HepG2 (cell line): ENCODE measurements around the gene CD101. TPM values are rescaled to one million over a fixed set of nuclear protein-coding genes. Genes with fewer than 3 reads are reported as not detected.

Source experiments
- ATAC-seq: fragments of 200-7000 bp; cut with Tn5 transposase; 3 replicates; pipeline ENCODE4 v1.9.1; 2020; ENCODE audit warnings: mild to moderate bottlenecking, moderate library complexity
- BruUV-seq: library from RNA; stranded (reverse); fragments of 400-500 nt; replicated peaks from 2 replicates; lab custom pipeline; 2021; lab: Mats Ljungman, UMichigan
- CTCF ChIA-PET: fragments of 300-600 bp; formaldehyde crosslinking; extraction: SDS; loops from one replicate; lab custom pipeline; 2021; ENCODE audit warnings: low total read pairs, inconsistent platforms, low intra/inter-chr PET ratio; lab: Yijun Ruan, JAX
- POLR2A ChIA-PET: fragments of 350-600 bp; sonication (Branson Sonifier 250); formaldehyde crosslinking; loops from one replicate; lab custom pipeline; 2020; ENCODE audit warnings: antibody characterized with exemption, inconsistent platforms; lab: Yijun Ruan, JAX
- DNase-seq: peaks from one replicate; pipeline ENCODE4 v3.0.0-alpha.2; 2015; ENCODE audit warnings: low spot score
- FAIRE-seq: peaks from 3 replicates; lab custom pipeline; 2011; peaks lifted over from hg19 to GRCh38; lab: Jason Lieb, UNC
- H2AFZ ChIP-seq: one replicate; pipeline ENCODE4 v1.6.1; 2011; ENCODE audit warnings: low read length, inconsistent platforms
- H3K27ac ChIP-seq: fragments of 300-600 bp; 3 replicates; pipeline ENCODE4 v1.8.0; 2011; ENCODE audit warnings: mixed run types, mild to moderate bottlenecking, mixed read lengths, low read length, inconsistent platforms; ENCODE audit not compliant: insufficient read depth; ENCODE audit errors: extremely low read length
- H3K27me3 ChIP-seq, 2 experiments: fragments of 200-600 bp in 1 of 2; 2 replicates in 1 of 2; 3 replicates in 1 of 2; pipeline versions ENCODE4 v1.6.0 to v1.8.0; 2011; ENCODE audit warnings: low read length in 2 of 2, mild to moderate bottlenecking in 2 of 2, moderate library complexity in 2 of 2, inconsistent platforms in 1 of 2; ENCODE audit not compliant: insufficient read depth in 2 of 2, control insufficient read depth in 1 of 2
- H3K36me3 ChIP-seq, 2 experiments: fragments of 200-600 bp in 1 of 2; replicated peaks in 1 of 2; 2 replicates in 1 of 2; 3 replicates in 1 of 2; pipeline versions ENCODE4 v1.5.1 to v1.8.0; 2011; ENCODE audit warnings: low read length in 2 of 2, inconsistent platforms in 1 of 2; ENCODE audit not compliant: insufficient read depth in 2 of 2, control insufficient read depth in 1 of 2
- H3K4me1 ChIP-seq: 2 replicates; pipeline ENCODE4 v1.5.1; 2012; ENCODE audit warnings: low read length, inconsistent platforms; ENCODE audit not compliant: insufficient read depth
- H3K4me2 ChIP-seq: 2 replicates; pipeline ENCODE4 v1.6.0; 2011; ENCODE audit warnings: low read depth, low read length, inconsistent platforms
- H3K4me3 ChIP-seq, 3 experiments: fragments of 200-600 bp in 1 of 3; sonication (generic), shearing (Covaris generic) in 1 of 3; replicated peaks in 1 of 3; 2 replicates each; pipeline ENCODE4 v1.5.1; 2011 to 2016; ENCODE audit warnings: low read length in 3 of 3, inconsistent platforms in 2 of 3, low read depth in 2 of 3, mild to moderate bottlenecking in 2 of 3, control low read depth in 1 of 3, mixed read lengths in 1 of 3; ENCODE audit not compliant: insufficient read depth in 1 of 3
- H3K79me2 ChIP-seq: one replicate; pipeline ENCODE4 v1.6.1; 2011; ENCODE audit warnings: low read length, inconsistent platforms; ENCODE audit not compliant: insufficient read depth
- H3K9ac ChIP-seq: 2 replicates; pipeline ENCODE4 v1.6.0; 2011; ENCODE audit warnings: mild to moderate bottlenecking, low read depth, low read length, inconsistent platforms; ENCODE audit not compliant: insufficient read depth
- H3K9me3 ChIP-seq: 2 replicates; pipeline ENCODE4 v1.5.1; 2012; ENCODE audit warnings: mild to moderate bottlenecking, low read length
- H4K20me1 ChIP-seq: 2 replicates; pipeline ENCODE4 v1.6.0; 2011; ENCODE audit warnings: inconsistent platforms, mild to moderate bottlenecking, low read length, moderate library complexity; ENCODE audit not compliant: insufficient read depth
- FOSL2 ChIP-seq: sonication (generic); formaldehyde crosslinking; IDR thresholded peaks from 2 replicates; pipeline ENCODE4 v1.4.0; 2020; ENCODE audit warnings: missing genetic modification reagents
- HOXD1 ChIP-seq: sonication (generic); formaldehyde crosslinking; IDR thresholded peaks from 2 replicates; pipeline ENCODE4 v1.5.0; 2020; ENCODE audit warnings: missing genetic modification reagents
- MTF1 ChIP-seq: sonication (generic); formaldehyde crosslinking; IDR thresholded peaks from 2 replicates; pipeline ENCODE4 v1.5.0; 2020; ENCODE audit warnings: missing genetic modification reagents
- NR3C1 ChIP-seq: sonication (generic); formaldehyde crosslinking; IDR thresholded peaks from 2 replicates; pipeline ENCODE4 v1.4.0; 2020; ENCODE audit warnings: missing genetic modification reagents
- SMAD3 ChIP-seq: sonication (generic); formaldehyde crosslinking; IDR thresholded peaks from 2 replicates; pipeline ENCODE4 v1.4.0; 2020; ENCODE audit warnings: missing genetic modification reagents
- SP140L ChIP-seq: sonication (generic); formaldehyde crosslinking; IDR thresholded peaks from 2 replicates; pipeline ENCODE4 v1.4.0; 2020; ENCODE audit warnings: missing genetic modification reagents, borderline replicate concordance
- SP5 ChIP-seq: IDR thresholded peaks from 2 replicates; pipeline ENCODE4 v1.6.1; 2016; ENCODE audit warnings: low read depth, borderline replicate concordance
- TEAD3 ChIP-seq: optimal IDR thresholded peaks from 2 replicates; pipeline ENCODE3; 2016; ENCODE audit warnings: borderline replicate concordance
- TFAP4 ChIP-seq: sonication (generic); IDR thresholded peaks from 2 replicates; pipeline ENCODE4 v1.6.1; 2016; ENCODE audit warnings: low read depth, borderline replicate concordance
- ZFP36 ChIP-seq: fragments of 150-350 bp; IDR thresholded peaks from 2 replicates; pipeline ENCODE4 v1.6.1; 2018; ENCODE audit warnings: borderline replicate concordance, low read length, low read depth; ENCODE audit not compliant: partially characterized antibody
- ZNF34 ChIP-seq: sonication (generic); formaldehyde crosslinking; IDR thresholded peaks from 2 replicates; pipeline ENCODE4 v1.4.0; 2020; ENCODE audit warnings: mild to moderate bottlenecking, missing genetic modification reagents, borderline replicate concordance
- ZNF567 ChIP-seq: sonication (generic); formaldehyde crosslinking; IDR thresholded peaks from 2 replicates; pipeline ENCODE4 v1.8.1; 2023; ENCODE audit warnings: mild to moderate bottlenecking, missing genetic modification reagents, borderline replicate concordance
- ZNF652 ChIP-seq: IDR thresholded peaks from 2 replicates; pipeline ENCODE4 v1.6.1; 2016; ENCODE audit warnings: low read depth, borderline replicate concordance
- ZNF660 ChIP-seq: sonication (generic); formaldehyde crosslinking; IDR thresholded peaks from 2 replicates; pipeline ENCODE4 v1.5.1; 2020; ENCODE audit warnings: mild to moderate bottlenecking, low read depth, missing genetic modification reagents, borderline replicate concordance
- ZNF776 ChIP-seq: sonication (generic); formaldehyde crosslinking; IDR thresholded peaks from 2 replicates; pipeline ENCODE4 v1.4.0; 2020; ENCODE audit warnings: mild to moderate bottlenecking, missing genetic modification reagents
- WGBS: methylation state at CpG from one replicate; pipeline ENCODE4 v1.1.6; 2017; ENCODE audit warnings: low lambda C conversion rate; 5-methylcytosine and 5-hydroxymethylcytosine counted together
- in situ Hi-C: cut with HindIII; loops from 2 replicates; pipeline ENCODE4 v1.10.0; 2017; ENCODE audit warnings: low pct_unique_long_range_greater_than_20kb; ENCODE audit not compliant: extremely low pct_ligation_motif_present
- intact Hi-C: fragments of 100-400 bp; cut with micrococcal nuclease; formaldehyde crosslinking; loops from one replicate; pipeline ENCODE4 v1.10.0; 2022; ENCODE audit not compliant: unreplicated experiment
- polyA plus RNA-seq, 8 experiments: library from polyadenylated mRNA; depleted of rRNA in 3 of 8; stranded (reverse) in 7 of 8; unstranded in 1 of 8; fragments of >200 nt; fragmentation: Illumina TruSeq in 4 of 8; extraction: Trizol in 4 of 8; gene quantifications; 2 replicates each; pipeline versions ENCODE4 v1.2.1 to v1.2.3, GENCODE V29; 2011 to 2016; ENCODE audit warnings: low read depth in 4 of 8, missing spikeins in 1 of 8, mixed read lengths in 1 of 8; ENCODE audit not compliant: insufficient read depth in 1 of 8
- total RNA-seq, 5 experiments: library from RNA; depleted of rRNA; stranded (reverse); fragments of >200 nt; fragmentation: Illumina TruSeq; extraction: Trizol; gene quantifications; 2 replicates each; pipeline ENCODE4 v1.2.3, GENCODE V29; 2016; ENCODE audit warnings: low read depth in 1 of 5
- TF ChIP-seq, protein P1 (sequence below): IDR thresholded peaks from 2 replicates; pipeline ENCODE4 v1.6.1; 2016; ENCODE audit warnings: low read depth, missing genetic modification reagents, missing compliant biosample characterization
- TF ChIP-seq, protein P2 (sequence below): sonication (generic); formaldehyde crosslinking; IDR thresholded peaks from 2 replicates; pipeline ENCODE4 v1.4.0; 2020; ENCODE audit warnings: missing genetic modification reagents

Gene CD101
- total and polyA plus RNA-seq, 2 of the 13 experiments (the other 11 are each of a cell fraction or from before 2014, with no cell fraction given): 0.05 to 0.09 TPM

DNA sequence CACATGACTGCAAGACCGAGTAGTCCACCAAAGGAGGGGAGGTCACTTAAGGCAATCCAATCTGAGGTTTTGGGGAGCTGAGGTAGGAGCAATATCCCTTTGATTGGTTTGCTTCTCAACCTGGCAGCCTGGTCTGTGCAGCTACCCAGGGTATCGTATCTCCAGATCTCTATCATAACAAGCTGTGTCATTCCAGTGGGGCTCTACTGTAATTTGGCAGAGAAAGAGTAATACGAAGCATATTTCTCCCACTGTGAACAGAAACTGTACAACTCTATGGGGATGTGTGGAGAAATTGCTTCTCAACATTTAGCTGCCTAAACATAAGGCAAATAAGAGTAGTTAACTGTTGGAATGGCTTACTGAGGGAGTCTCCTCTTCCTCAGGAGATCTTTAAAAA lies 20.6 kb downstream of the CD101 start:
- Histone ChIP-seq H3K4me3 (no peak overlapping the region), H3K27me3 (no peaks in the 10 kb centered on the region; a peak in 1 of 5 replicates), H3K9ac (no peak overlapping the region), H3K27ac (no peak overlapping the region), H3K4me2 (no peak overlapping the region), H3K4me1 (no peaks in the 10 kb centered on the region), H4K20me1 (no peaks in the 10 kb centered on the region), H3K9me3 (no peaks in the 10 kb centered on the region), H3K36me3 (no peaks in the 10 kb centered on the region)
- CTCF ChIA-PET: no interaction called here
- 6% methylated on average over 3 of the region's 3 CpGs for WGBS
- intact Hi-C loops: no loop called here
- no peak for FAIRE-seq
- no peak for DNase-seq
- POLR2A ChIA-PET: no interaction called here
- no peak for ATAC-seq
- BruUV-seq: no TSS peak
- in situ Hi-C loops: no loop called here
- no peak for TF ChIP-seq HOXD1 (CRISPR knock-in tag)
- TF ChIP-seq SP140L (CRISPR knock-in tag): no peak
- TF ChIP-seq, protein P1, sequence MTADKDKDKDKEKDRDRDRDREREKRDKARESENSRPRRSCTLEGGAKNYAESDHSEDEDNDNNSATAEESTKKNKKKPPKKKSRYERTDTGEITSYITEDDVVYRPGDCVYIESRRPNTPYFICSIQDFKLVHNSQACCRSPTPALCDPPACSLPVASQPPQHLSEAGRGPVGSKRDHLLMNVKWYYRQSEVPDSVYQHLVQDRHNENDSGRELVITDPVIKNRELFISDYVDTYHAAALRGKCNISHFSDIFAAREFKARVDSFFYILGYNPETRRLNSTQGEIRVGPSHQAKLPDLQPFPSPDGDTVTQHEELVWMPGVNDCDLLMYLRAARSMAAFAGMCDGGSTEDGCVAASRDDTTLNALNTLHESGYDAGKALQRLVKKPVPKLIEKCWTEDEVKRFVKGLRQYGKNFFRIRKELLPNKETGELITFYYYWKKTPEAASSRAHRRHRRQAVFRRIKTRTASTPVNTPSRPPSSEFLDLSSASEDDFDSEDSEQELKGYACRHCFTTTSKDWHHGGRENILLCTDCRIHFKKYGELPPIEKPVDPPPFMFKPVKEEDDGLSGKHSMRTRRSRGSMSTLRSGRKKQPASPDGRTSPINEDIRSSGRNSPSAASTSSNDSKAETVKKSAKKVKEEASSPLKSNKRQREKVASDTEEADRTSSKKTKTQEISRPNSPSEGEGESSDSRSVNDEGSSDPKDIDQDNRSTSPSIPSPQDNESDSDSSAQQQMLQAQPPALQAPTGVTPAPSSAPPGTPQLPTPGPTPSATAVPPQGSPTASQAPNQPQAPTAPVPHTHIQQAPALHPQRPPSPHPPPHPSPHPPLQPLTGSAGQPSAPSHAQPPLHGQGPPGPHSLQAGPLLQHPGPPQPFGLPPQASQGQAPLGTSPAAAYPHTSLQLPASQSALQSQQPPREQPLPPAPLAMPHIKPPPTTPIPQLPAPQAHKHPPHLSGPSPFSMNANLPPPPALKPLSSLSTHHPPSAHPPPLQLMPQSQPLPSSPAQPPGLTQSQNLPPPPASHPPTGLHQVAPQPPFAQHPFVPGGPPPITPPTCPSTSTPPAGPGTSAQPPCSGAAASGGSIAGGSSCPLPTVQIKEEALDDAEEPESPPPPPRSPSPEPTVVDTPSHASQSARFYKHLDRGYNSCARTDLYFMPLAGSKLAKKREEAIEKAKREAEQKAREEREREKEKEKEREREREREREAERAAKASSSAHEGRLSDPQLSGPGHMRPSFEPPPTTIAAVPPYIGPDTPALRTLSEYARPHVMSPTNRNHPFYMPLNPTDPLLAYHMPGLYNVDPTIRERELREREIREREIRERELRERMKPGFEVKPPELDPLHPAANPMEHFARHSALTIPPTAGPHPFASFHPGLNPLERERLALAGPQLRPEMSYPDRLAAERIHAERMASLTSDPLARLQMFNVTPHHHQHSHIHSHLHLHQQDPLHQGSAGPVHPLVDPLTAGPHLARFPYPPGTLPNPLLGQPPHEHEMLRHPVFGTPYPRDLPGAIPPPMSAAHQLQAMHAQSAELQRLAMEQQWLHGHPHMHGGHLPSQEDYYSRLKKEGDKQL: no peak
- no peak for TF ChIP-seq SP5 (CRISPR knock-in tag)
- no peak for TF ChIP-seq FOSL2 (CRISPR knock-in tag)
- no peak for TF ChIP-seq NR3C1 (CRISPR knock-in tag)
- no peak for TF ChIP-seq MTF1 (CRISPR knock-in tag)
- TF ChIP-seq, protein P2, sequence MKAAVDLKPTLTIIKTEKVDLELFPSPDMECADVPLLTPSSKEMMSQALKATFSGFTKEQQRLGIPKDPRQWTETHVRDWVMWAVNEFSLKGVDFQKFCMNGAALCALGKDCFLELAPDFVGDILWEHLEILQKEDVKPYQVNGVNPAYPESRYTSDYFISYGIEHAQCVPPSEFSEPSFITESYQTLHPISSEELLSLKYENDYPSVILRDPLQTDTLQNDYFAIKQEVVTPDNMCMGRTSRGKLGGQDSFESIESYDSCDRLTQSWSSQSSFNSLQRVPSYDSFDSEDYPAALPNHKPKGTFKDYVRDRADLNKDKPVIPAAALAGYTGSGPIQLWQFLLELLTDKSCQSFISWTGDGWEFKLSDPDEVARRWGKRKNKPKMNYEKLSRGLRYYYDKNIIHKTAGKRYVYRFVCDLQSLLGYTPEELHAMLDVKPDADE (CRISPR knock-in tag): no peak
- no peak for TF ChIP-seq ZNF567 (CRISPR knock-in tag)
- TF ChIP-seq ZNF34 (CRISPR knock-in tag): no peak
- no peak for TF ChIP-seq ZFP36
- no peak for TF ChIP-seq TFAP4
- no peak for TF ChIP-seq ZNF652
- no peak for TF ChIP-seq ZNF776 (CRISPR knock-in tag)
- TF ChIP-seq SMAD3 (CRISPR knock-in tag): no peak
- TF ChIP-seq TEAD3: no peak
- no peak for TF ChIP-seq ZNF660
- TF ChIP-seq, all 625 proteins: peak for 0
- Histone ChIP-seq H3K79me2 (no peaks in the 10 kb centered on the region), H2AFZ (no peak overlapping the region)
